Omental fat pad (tissue), 4 donors: ENCODE data around the gene CIITA. TPM values are rescaled to one million over a fixed set of nuclear protein-coding genes. Genes with fewer than 3 reads are reported as not detected.
"Not testable (repeated sequence)": the region's sequence is repeated elsewhere in the genome, so short reads cannot be mapped to it uniquely, and the experiment has no call there.

Source experiments
- ATAC-seq: fragments of 150-250 bp; one replicate; pipeline ENCODE4 v1.9.1; 2016; ENCODE audit warnings: mild to moderate bottlenecking, moderate library complexity; ENCODE audit not compliant: low FRiP score
- DNase-seq: peaks from one replicate; pipeline ENCODE4 v3.0.0-alpha.2; 2019; ENCODE audit warnings: low spot score
- total RNA-seq, 4 donors: library from RNA; depleted of rRNA; stranded (reverse); fragments of >200 nt; gene quantifications; one replicate each; pipeline ENCODE4 v1.1.0, GENCODE V29; 2016
- TF ChIP-seq, protein P1 (sequence below), 3 donors: fragments of 450-650 bp; IDR thresholded peaks; one replicate each; pipeline ENCODE4 v1.5.1; 2016 to 2017; ENCODE audit warnings: antibody characterized with exemption in 3 of 3, mild to moderate bottlenecking in 3 of 3, moderate library complexity in 2 of 3

CIITA gene
- total RNA-seq, 4 donors from 2014 or later = 3.2 to 101 (median 11.2) TPM

DNA sequence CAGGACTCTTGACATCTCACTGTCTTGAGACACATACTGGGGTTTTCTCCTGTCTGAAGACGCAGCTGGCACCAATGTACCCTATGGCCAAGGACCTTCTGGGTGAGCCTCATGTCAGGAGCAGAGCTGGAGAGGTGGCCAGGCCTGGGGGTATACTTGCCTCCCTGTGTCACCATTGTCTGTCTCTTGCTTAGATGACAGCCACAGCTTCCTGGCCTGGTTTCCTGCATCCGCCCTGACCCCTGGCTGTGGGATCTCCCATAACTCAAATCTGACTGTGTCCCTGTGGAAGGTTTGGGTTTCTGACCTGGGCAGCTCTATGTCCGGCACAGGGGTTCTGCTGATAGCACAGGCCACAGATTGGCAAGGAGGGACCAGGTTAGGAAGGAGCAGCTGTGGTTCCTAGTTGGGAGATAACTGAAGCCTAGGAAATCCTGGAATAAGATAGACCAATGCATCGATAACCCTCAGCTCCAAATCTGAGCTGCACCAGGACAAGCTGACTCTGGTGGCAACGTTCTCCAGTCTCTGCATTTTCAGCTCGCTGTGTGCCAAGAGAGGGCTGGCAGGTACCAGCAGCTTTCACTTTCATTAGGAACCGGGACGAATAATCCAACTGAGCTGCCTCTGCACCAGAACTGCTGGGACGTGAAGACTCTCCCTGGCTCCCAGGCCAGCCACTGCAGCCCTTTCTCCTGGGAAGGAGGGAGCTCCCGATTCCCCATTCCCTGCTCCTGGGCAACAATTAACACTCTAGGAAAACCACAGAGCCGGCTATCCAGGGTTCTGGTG, 60.3 kb downstream of the CIITA start:
- no peak for ATAC-seq
- TF ChIP-seq, protein P1, sequence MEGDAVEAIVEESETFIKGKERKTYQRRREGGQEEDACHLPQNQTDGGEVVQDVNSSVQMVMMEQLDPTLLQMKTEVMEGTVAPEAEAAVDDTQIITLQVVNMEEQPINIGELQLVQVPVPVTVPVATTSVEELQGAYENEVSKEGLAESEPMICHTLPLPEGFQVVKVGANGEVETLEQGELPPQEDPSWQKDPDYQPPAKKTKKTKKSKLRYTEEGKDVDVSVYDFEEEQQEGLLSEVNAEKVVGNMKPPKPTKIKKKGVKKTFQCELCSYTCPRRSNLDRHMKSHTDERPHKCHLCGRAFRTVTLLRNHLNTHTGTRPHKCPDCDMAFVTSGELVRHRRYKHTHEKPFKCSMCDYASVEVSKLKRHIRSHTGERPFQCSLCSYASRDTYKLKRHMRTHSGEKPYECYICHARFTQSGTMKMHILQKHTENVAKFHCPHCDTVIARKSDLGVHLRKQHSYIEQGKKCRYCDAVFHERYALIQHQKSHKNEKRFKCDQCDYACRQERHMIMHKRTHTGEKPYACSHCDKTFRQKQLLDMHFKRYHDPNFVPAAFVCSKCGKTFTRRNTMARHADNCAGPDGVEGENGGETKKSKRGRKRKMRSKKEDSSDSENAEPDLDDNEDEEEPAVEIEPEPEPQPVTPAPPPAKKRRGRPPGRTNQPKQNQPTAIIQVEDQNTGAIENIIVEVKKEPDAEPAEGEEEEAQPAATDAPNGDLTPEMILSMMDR (IDR thresholded peaks at IDR 0.05) = no peak
- no peak for DNase-seq

DNA sequence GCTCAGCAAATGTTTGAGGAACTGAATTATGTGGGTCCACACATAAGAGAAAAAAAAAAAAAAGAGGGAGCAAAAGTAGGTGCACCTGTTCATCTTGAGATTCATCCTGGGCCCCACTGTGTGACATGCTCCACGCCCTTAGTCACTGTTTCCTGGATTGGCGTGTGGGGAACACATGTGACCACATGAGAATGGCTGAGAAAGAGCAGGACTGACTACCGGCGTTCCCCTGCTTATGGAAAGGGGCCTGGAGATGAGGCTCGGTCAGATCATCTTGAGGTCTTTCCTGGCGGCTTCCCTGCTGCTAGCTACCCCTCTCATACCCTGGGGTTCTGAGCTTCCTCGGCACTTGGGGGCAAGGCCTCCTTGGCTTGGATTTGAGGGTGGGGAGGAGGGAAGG, 61.3 kb downstream of the CIITA start:
- ATAC-seq = no peak
- DNase-seq = no peak
- TF ChIP-seq, protein P1 (IDR thresholded peaks at IDR 0.05) = no peak

DNA sequence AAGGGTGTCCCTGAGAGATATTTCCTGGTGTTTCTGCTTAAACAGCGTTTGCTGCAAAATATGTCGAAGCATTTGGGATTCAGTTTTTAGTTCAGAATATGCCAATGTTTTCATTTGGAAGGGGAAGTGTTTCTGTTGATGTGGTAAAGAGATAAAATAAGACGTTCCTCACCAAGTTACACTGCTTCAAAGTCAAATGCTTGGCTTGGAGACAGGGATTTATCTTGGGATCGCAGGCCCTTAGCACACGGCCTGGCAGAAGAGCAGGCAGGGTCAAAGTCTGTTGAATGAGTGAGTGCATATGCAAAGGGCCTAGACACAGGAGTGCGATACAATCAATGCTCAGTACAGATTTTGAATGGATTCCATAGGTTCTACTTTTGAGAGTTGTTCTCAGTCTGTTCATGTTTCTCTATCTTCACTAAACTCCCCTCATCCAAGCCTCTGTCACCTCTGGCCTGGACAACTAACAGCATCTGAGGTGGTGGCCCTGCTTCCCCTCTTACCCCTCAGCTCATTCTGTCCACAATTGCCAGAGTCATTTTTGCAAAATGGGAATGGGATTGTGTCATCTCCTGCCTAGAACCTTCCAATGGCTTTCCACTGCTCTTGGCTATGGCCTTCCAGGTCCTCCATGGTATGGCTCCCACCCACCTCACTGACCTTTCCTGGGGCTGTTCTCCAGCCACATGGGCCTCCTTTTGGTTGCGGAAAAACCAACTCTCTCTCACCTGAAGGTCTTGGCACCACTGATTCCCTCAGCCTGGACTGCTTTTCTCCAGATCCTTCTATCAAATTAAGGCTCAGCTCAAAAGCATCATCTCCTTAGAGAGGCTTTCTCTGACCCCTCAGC, 62.0 kb downstream of the CIITA start:
- ATAC-seq = no peak
- DNase-seq = no peak
- TF ChIP-seq, protein P1 (IDR thresholded peaks at IDR 0.05) = no peak

DNA sequence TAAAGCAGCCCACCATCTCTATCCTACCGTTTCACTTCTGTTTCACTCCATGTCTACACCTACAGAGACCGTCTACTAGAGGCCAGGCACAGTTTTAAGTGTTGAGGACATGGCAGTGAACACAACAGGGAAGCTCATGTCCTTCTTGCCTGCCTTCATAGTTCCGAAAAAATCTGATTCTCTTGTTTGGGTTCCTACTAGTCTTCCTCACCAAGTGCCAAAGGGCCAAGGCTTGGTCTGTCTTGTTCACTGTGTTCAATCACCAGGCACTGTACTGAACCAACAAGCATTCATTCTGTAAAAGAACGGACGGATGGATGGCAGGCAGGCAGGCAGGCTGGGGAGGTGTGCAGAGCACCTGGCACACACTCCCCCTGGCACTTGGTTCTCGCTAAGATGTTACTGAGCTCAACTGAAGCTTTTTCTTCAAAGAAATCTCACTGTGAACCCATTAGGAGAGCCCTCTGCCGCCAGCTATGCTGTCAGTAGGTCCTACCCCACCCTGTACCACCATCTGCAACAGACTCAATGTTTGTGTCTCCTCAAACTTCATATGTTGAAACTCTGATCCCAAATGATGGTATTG, 62.7 kb downstream of the CIITA start:
- TF ChIP-seq, protein P1 (IDR thresholded peaks at IDR 0.05) = no peak
- ATAC-seq (no peak), DNase-seq (no peak)

DNA sequence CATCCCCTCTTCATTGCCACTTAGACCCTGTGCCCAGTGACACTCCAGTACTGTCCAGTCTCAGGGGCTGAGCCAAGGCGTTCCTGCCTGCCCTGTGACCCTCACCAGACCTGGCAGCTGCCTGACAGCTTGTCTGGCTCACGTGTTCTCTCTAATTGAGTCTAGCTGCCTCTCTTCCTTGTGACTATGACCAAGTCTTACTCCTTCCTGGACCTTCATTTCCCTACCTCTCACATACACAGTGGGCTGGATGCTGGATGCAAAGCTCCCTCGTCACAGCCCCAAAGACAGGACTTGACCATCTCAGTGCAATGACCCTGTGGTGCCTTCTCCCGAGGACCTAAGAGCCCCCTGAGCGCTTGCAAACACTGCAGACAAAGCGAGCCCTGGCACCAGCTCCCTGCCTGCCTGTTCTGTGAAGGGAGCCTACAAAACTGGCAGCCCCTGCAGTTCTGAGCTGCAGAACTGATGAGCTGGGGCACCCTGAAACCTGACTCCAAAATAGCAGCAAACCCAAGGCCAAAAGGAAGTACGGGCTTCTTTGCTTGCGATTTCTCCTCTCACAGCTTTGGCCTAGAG, 63.6 kb downstream of the CIITA start:
- ATAC-seq = no peak
- TF ChIP-seq, protein P1 (IDR thresholded peaks at IDR 0.05) = no peak
- no peak for DNase-seq

DNA sequence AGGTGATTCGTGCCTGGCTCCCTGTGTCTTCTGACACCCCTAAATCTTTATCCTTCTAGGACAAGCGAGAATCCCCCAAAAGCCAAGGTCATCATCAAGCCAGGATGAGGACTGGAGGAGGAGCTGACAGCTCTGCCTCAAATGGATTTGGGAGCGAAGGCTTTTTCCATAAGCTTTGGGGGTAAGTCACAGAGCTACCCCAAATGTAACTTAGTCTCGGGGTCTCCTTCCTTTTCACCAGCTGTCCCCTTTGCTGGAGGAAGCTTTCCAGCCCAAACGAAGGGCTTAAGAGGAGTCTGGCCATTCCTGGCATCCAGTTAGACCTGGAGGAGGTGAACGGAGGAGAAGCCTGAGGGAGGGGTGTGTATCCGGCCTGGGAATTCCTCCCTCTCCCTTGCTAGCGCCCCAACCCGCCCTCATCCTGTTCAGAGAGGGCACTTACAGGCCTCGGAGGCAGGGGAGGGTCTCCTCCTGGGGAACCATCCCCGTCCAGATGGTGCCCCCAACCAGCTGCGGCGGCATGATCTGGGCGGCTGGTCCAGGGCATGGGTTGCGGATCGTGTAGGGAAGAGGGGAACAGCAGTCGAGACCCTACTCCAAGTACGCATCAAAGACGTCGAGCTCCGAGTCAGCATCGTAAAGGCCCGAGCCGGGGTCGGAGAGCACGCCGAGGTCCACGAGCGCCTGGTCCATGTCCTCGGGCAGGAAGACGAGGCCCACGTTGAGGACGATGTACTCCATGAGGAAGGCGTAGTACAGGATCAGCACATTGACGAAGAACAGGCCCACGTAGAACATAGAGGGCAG, 64.3 kb downstream of the CIITA start:
- TF ChIP-seq, protein P1 (IDR thresholded peaks at IDR 0.05) = no peak
- DNase-seq (no peak), ATAC-seq (no peak)

DNA sequence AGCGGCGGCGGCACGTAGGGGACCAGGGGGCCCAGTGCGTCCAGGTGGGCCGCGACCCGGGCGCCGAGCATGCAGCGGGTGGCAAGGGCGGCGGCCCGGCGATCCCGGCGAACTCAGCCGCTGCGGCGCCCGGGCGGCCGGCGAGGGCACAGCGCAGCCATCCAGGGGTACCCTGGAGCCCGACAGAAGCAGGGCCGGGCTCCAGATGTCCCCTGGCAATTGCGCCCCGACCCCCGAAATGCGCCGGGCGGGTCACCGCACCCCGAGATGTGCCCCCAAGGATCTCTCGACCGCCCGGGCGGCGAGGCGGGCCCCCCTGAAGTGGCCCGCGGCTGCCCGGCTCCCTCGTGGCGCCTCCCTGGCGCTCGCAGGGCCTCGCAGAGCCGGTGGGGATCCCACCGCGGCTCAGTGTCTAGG, 64.9 kb downstream of the CIITA start:
- DNase-seq, ATAC-seq: not testable (repeated sequence)
